K562 treated with DMSO at 1 percent for 24 hours (cell line): ENCODE results near the gene CASP7. TPM values are rescaled to one million over a fixed set of nuclear protein-coding genes. Genes with fewer than 3 reads are reported as not detected.

Experiments used
- total RNA-seq: library from RNA; unstranded; fragments of 300-600 nt; gene quantifications from 2 replicates; pipeline ENCODE4 v1.2.3, GENCODE V29; 2022; ENCODE audit warnings: low read depth; ENCODE audit not compliant: insufficient read depth

Gene CASP7
- total RNA-seq, result 13.9 and 22.0 TPM in 2 replicates

GRCh38 chr10:113679463-113680189 is at the start of gene CASP7:
TSS of gene CASP7 (plus strand) at chr10:113679912. CDS start at chr10:113697494, 17,582 bp downstream.

GRCh38 chr10:113663908-113664307 is 15.8 kb upstream of the CASP7 start, which contains the start of gene NRAP:
TSS of gene NRAP (minus strand) at chr10:113664041. CDS start at chr10:113663882, 159 bp downstream.

GRCh38 chr10:113751181-113751732 is 71.5 kb downstream of the CASP7 start, which contains the start of gene PLEKHS1:
TSS of gene PLEKHS1 (plus strand) at chr10:113751682. CDS start at chr10:113755278, 3,596 bp downstream.

Other genes starting within 250 kb of the CASP7 start
- gene HABP2, start 126.9 kb upstream of the CASP7 start, total RNA-seq, result 2.8 TPM in 1 of 2 replicates, not detected in the other
- not detected in 2 replicates for gene NRAP, start 15.9 kb upstream of the CASP7 start, total RNA-seq
- gene PLEKHS1, start 71.8 kb downstream of the CASP7 start, total RNA-seq, result not detected in 2 replicates
- gene DCLRE1A, start 174.2 kb downstream of the CASP7 start, total RNA-seq, result 9.9 and 10.6 TPM in 2 replicates
- 2.2 and 2.6 TPM in 2 replicates for gene NHLRC2, start 174.7 kb downstream of the CASP7 start, total RNA-seq